ENCODE data around the gene PAX5.

The PAX5 gene

DNA sequence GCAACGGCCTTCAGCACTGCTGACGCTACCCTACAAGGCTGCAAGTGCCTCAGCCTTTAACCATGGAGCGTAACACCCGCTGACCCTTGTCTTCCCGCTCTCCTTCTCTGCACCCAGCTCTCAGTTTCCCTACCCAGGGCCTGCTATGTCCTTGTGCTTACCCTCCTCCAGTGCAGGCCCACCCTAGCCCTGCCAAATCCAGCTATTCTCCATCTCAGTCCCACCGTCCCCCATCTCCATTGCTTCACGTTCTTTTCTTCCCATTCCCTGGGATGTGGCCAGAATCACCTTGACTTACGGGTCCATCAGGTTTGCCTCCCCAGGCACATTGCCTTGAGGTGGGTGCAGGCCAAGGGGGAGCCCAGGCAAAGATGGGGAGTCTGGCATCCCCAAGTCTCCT lies 91.2 kb downstream of the PAX5 start:
- Histone ChIP-seq H3K4me1 (ENCODE audit: low read depth, poor library complexity, severe bottlenecking) (no peaks in the 10 kb centered on the region), H3K4me2 (no peak overlapping the region), H3K9ac (no peak overlapping the region), H3K79me2 (ENCODE audit: insufficient read depth, low read depth) (no peaks in the 10 kb centered on the region), H3K27me3 (ENCODE audit: insufficient read depth, low read depth) (no peaks in the 10 kb centered on the region), H3K4me3 (IDR thresholded peaks at IDR 0.05; ENCODE audit: insufficient read depth, low read depth, low read length) (no peak overlapping the region), H3K27ac (no peak overlapping the region), H3K36me3 (ENCODE audit: insufficient read depth) (no peaks in the 10 kb centered on the region), H2AFZ (ENCODE audit: low read depth) (no peak overlapping the region), H4K20me1 (ENCODE audit: insufficient read depth) (no peaks in the 10 kb centered on the region)
- no peak for TF ChIP-seq CTCF (conservative IDR thresholded peaks at IDR 0.05; ENCODE audit: low read depth, low read length)

DNA sequence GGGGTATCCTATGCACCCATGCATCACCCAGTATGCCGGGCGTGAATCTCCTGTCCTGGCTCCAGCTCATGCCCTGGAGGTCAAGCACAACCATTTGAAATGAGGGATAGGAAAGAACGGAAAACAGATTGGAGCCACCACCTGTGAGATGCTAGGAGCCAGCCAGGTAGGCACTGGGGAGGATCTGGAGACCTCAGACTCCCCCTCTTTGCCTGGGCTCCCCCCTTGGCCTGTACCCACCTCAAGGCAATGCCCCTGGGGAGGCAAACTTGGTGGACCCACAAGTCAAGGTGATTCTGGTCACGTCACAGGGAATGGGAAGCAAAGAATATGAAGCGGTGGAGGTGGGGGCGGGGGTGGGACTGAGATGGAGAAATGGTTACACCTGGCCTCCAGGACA lies 92.6 kb downstream of the PAX5 start:
- Histone ChIP-seq H3K4me2 (no peak overlapping the region), H3K4me3 (IDR thresholded peaks at IDR 0.05; ENCODE audit: insufficient read depth, low read depth, low read length) (no peak overlapping the region), H3K4me1 (ENCODE audit: low read depth, poor library complexity, severe bottlenecking) (no peaks in the 10 kb centered on the region), H2AFZ (ENCODE audit: low read depth) (no peak overlapping the region), H3K79me2 (ENCODE audit: insufficient read depth, low read depth) (no peaks in the 10 kb centered on the region), H3K27ac (no peak overlapping the region), H3K36me3 (ENCODE audit: insufficient read depth) (no peaks in the 10 kb centered on the region), H3K27me3 (ENCODE audit: insufficient read depth, low read depth) (no peaks in the 10 kb centered on the region), H3K9ac (no peak overlapping the region), H4K20me1 (ENCODE audit: insufficient read depth) (no peaks in the 10 kb centered on the region)
- no peak for TF ChIP-seq CTCF (conservative IDR thresholded peaks at IDR 0.05; ENCODE audit: low read depth, low read length)

DNA sequence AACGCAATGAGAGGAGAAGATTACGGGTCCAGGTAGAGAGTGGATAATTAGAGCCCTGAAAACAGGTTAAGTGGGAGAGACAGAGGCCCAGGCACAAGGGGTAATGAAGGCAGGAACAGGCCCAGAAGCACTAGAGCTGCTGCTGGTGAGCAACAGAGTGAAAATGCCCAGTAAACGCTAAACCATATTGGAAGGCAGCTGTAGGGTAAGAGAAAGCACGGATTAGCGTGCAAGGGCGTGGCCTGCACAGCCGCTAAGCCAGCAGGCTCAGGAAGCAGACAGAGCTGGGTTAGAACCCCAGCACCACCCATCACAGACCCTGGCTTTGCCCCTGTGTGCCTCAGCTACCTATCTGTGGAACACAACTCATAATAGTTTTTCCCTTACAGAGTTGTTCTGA lies 93.2 kb downstream of the PAX5 start:
- Histone ChIP-seq H3K27ac (no peak overlapping the region), H3K4me3 (IDR thresholded peaks at IDR 0.05; ENCODE audit: insufficient read depth, low read depth, low read length) (no peak overlapping the region), H2AFZ (ENCODE audit: low read depth) (no peak overlapping the region), H4K20me1 (ENCODE audit: insufficient read depth) (no peaks in the 10 kb centered on the region), H3K4me2 (no peak overlapping the region), H3K4me1 (ENCODE audit: low read depth, poor library complexity, severe bottlenecking) (no peaks in the 10 kb centered on the region), H3K36me3 (ENCODE audit: insufficient read depth) (no peaks in the 10 kb centered on the region), H3K27me3 (ENCODE audit: insufficient read depth, low read depth) (no peaks in the 10 kb centered on the region), H3K79me2 (ENCODE audit: insufficient read depth, low read depth) (no peaks in the 10 kb centered on the region), H3K9ac (no peak overlapping the region)
- TF ChIP-seq CTCF (conservative IDR thresholded peaks at IDR 0.05; ENCODE audit: low read depth, low read length) = no peak

DNA sequence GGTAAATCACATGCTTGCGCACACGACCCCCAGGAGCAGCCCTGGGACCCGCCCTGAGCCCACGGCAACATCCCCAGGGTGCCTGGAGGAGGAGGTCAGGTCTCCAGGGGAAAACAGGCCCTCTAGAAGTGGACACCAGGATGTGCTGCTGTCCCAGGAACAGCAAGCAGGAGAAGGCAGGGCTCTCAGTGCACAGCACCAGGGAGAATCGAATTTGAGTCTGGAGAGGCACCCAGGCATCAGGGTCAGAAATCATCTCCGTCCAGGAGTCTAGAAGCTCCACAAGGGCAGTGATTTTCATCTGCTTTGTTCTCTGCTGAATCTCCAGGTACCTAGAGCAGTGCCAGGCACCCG lies 93.6 kb downstream of the PAX5 start:
- no peak overlapping the region for H2AFZ ChIP-seq (ENCODE audit: low read depth)
- H3K36me3 ChIP-seq (ENCODE audit: insufficient read depth) = no peaks in the 10 kb centered on the region
- no peaks in the 10 kb centered on the region for H3K4me1 ChIP-seq (ENCODE audit: low read depth, poor library complexity, severe bottlenecking)
- H3K4me3 ChIP-seq (IDR thresholded peaks at IDR 0.05; ENCODE audit: insufficient read depth, low read depth, low read length) = no peak overlapping the region
- H3K9ac ChIP-seq = no peak overlapping the region
- no peaks in the 10 kb centered on the region for H3K27me3 ChIP-seq (ENCODE audit: insufficient read depth, low read depth)
- H4K20me1 ChIP-seq (ENCODE audit: insufficient read depth) = no peaks in the 10 kb centered on the region
- no peak for TF ChIP-seq CTCF (conservative IDR thresholded peaks at IDR 0.05; ENCODE audit: low read depth, low read length)
- no peak overlapping the region for H3K27ac ChIP-seq
- no peak overlapping the region for H3K4me2 ChIP-seq
- H3K79me2 ChIP-seq (ENCODE audit: insufficient read depth, low read depth) = no peaks in the 10 kb centered on the region

All from KMS-11 (cell line).